H1 (cell line): ENCODE measurements around the gene ALK. TPM values are rescaled to one million over a fixed set of nuclear protein-coding genes. Genes with fewer than 3 reads are reported as not detected.
A peak's percentile ranks its signal among the peaks of the same experiment; 100 is the strongest.

ENCODE experiments used
- CTCF ChIP-seq, 3 experiments: IDR thresholded peaks; 1 replicate in 2 of 3; 2 replicates in 1 of 3; pipeline versions ENCODE4 v1.5.1 to v1.6.1; 2011; ENCODE audit warnings: low read length in 3 of 3, mild to moderate bottlenecking in 3 of 3, inconsistent platforms in 2 of 3, low read depth in 1 of 3, moderate library complexity in 1 of 3; ENCODE audit not compliant: insufficient read depth in 1 of 3; ENCODE audit errors: control extremely low read depth in 1 of 3
- TAF7 ChIP-seq: optimal IDR thresholded peaks from 2 replicates; pipeline ENCODE3; 2011; ENCODE audit warnings: low read depth, mild to moderate bottlenecking, inconsistent platforms, low read length, moderate library complexity, borderline replicate concordance
- polyA plus RNA-seq, 7 experiments: library from polyadenylated mRNA; depleted of rRNA in 3 of 7; stranded (reverse) in 5 of 7; unstranded in 2 of 7; fragments of >200 nt in 5 of 7; fragments of 200-250 nt in 2 of 7; gene quantifications; 1 replicate in 5 of 7; 2 replicates in 1 of 7; 4 replicates in 1 of 7; pipeline versions ENCODE4 v1.2.1 to v1.2.3, GENCODE V29; 2011 to 2013; ENCODE audit warnings: missing spikeins in 2 of 7, mixed read lengths in 2 of 7
- total RNA-seq: library from RNA; stranded (reverse); fragmentation: NEBNext Ultra II Directional; extraction: Animal tissue kit (Norgen Biotek cat#: 25700); gene quantifications from 2 replicates; pipeline ENCODE4 v1.2.1, GENCODE V29; 2021
- TF ChIP-seq, protein P1 (sequence below): IDR thresholded peaks from 2 replicates; pipeline ENCODE4 v1.6.1; 2012; ENCODE audit warnings: inconsistent platforms

Gene ALK
- total and polyA plus RNA-seq, 2 of the 8 experiments (the other 6 are each of a cell fraction or from before 2014, with no cell fraction given), result 0.02 to 0.09 TPM

DNA sequence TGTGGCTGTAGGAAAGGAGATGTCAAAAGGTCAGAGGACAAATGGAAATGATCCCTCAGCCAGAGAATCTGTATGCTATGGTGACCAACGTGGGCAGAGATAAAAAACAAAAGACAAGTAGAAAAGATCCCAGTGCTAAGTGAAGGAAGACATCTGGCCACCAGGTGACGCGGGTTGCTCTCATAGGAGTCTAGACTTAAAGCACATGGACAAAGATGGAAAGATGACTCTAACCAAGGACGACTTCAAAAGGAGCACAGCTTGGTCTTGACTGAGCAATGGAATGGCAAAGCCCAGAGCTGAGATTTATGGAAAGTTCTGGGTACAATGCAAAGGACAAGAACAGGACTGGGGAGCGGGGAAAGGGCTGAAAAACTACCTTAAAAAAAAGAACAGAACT, 709.4 kb downstream of the ALK start (continued):
- TF ChIP-seq CTCF (IDR thresholded peaks at IDR 0.05; ENCODE audit: control extremely low read depth in 1 of 3, insufficient read depth in 1 of 3, low read depth in 1 of 3, low read length in 3 of 3), result peak; percentile 22 to 46 (median 30); a peak in 3 of 4 replicates
- no peak for TF ChIP-seq TAF7
- TF ChIP-seq, protein P1, sequence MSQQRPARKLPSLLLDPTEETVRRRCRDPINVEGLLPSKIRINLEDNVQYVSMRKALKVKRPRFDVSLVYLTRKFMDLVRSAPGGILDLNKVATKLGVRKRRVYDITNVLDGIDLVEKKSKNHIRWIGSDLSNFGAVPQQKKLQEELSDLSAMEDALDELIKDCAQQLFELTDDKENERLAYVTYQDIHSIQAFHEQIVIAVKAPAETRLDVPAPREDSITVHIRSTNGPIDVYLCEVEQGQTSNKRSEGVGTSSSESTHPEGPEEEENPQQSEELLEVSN, result no peak
